SKM-1 (cell line): Measurements from ENCODE around the gene ERC2.
A peak's percentile ranks its signal among the peaks of the same experiment; 100 is the strongest.

ENCODE experiments used
- DNase-seq: peaks from one replicate; lab custom pipeline; 2025; ENCODE audit not compliant: unreplicated experiment; lab: John Stamatoyannopoulos, UW

Gene ERC2

GRCh38 chr3:55805169-55805568 lies 663.1 kb downstream of the ERC2 start:
- no peak for DNase-seq

DNA sequence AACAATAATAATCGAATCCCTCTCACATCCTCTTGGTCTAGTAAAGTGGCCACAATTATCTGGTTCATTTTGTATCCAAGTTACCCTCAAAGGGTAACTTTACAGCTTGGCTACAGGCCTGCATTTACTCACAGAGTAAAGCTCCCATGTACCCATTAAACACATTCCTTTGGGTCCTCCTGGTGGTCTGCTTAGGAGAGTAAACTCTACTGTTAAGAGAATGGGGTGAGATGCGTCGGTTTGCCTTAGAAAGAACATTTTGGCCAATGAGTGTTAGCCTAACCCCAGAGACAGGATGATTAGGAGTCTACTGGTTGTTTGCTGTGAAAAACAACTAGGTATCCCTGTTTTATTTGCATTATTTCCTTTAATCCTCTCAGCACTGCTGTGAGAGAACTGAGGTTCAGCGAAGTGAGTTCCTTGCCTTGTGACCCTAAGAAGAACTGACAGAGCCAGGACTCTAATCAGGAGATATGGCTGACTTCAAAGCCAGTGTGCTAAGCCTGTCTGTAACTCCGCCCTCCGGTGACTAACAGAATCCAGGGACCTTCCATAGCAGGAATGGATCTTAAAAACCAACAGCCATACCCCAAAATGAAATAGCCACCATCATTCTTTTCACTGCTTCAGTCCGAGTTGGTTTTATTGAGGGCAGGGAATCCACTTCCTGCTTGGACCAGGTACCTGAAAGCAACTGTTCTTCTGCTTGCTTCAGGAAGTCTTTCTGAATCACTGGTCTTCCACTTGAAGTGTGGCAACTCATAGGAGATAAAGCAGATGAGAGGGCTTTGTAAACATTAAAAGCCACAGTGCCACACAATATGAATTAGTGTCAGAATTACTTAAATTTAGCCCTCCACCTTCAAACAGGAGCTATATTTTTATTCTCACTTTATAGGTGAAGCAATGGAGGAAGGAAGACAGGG lies 663.8 kb downstream of the ERC2 start:
- no peak for DNase-seq

DNA sequence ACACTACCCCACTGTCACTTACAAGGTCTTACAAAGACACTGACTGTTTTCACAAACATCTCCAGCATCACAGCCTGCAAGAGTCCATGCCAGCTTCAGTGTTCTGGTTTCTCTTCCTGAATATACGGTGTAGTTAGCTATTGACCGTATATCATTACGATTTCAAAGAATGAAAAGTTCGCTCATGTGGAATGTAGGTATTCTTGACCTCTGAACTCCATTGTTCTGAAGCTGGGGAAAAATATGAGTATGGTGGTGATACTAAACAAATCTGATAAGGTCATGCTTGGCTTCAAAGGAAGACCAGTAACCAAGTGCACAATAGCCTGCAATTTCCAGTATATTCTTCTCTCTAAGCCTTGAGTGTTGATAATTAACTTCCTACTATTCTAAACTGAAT lies 665.5 kb downstream of the ERC2 start:
- no peak for DNase-seq

- no peak for DNase-seq
Observed at GRCh38 chr3:55801676-55802075, 666.6 kb downstream of the ERC2 start.

- no peak for DNase-seq
Observed at GRCh38 chr3:55801068-55801467, 667.2 kb downstream of the ERC2 start.

DNA sequence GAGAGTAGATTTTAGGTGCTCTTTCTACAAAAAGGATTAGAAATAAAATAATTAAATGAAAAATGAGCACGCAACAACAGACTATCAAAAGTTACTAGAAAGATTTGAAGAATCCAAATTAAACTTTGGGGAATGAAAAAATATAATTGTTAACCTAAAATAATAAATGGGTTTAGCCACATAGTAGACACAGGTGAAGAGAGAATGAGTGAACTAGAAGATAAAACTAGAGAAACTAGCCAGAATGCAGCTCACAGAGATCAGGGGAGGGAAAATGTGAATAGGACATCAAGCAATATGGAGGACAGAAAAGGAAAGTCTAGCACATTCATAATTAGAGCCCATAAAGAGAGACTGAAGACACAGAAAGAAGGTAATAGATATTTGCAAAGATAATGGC lies 670.5 kb downstream of the ERC2 start:
- DNase-seq: no peak

DNA sequence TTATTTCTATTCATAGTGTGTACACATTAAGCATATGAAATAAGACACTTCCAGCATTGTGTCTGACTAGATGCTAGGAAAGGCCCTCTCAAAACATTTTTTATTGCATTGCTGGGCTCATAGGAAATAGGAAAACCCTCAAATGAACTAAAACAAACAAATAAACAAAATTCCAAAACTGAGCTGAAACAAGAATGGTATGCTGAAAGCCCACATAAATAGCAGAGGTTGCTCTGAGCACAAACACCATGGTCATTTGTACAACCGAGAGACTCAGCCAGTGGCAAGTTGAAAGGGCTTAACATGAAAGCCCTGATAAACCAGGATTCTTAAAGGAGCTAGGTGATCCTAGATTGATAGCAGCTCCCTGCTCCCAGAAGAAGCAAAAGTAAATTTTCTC lies 671.2 kb downstream of the ERC2 start:
- DNase-seq: no peak

DNA sequence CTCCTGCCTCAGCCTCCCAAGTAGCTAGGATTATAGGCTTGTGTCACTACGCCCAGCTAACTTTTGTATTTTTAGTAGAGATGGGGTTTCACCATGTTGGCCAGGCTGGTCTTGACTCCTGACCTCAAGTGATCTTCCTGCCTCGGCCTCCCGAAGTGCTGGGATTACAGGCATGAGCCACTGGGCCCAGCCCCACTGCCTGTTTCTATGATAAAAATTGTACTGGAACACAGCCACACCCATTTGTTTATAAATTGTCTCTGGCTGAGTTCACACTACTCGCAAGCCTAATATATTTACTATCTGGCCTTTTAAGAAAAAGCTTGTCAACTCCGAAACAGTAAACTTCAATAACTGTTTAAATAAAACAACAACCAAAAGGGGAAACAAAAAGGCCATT lies 671.7 kb downstream of the ERC2 start:
- DNase-seq: no peak

- no peak for DNase-seq
Observed at GRCh38 chr3:55795746-55796145, 672.5 kb downstream of the ERC2 start.

DNA sequence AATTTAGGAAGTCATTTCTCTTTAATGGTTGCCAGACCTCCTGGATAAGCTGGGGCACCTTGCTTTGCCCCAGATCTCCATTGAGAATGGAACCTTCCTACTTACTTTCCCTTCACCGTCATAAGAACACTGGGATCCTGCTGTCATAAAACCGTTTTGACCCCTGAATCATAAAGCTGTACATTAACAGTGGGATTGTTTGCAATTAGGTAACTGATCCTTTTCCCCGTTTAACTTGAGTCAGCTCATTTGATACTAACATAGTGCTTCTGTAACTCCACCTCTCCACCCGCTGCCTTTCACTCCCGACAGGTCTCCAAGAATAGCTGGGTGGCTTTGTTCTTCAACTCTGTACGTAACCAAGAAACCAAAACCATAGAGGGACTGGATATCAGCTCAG lies 673.0 kb downstream of the ERC2 start:
- no peak for DNase-seq

GRCh38 chr3:55792742-55793141 lies 675.5 kb downstream of the ERC2 start:
- no peak for DNase-seq

DNA sequence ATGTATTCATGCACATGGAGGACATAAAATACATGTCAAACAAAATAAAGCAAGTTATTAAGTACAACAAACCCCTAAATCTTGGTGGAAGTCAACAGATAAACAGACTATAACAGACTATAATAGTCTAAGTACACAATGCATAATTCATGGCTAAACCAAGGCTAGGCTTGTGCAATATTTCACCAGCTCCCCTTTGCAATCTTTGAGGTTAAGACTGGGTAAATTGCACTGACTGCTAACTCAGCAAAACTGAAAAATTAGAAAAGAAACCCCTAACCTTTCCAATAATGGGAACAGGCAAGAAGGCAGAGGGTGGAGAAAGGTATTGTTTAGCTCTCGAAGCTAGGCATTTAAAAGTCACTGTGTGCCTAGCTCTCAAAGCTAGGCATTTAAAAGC lies 676.3 kb downstream of the ERC2 start:
- DNase-seq: peak; percentile 38

DNA sequence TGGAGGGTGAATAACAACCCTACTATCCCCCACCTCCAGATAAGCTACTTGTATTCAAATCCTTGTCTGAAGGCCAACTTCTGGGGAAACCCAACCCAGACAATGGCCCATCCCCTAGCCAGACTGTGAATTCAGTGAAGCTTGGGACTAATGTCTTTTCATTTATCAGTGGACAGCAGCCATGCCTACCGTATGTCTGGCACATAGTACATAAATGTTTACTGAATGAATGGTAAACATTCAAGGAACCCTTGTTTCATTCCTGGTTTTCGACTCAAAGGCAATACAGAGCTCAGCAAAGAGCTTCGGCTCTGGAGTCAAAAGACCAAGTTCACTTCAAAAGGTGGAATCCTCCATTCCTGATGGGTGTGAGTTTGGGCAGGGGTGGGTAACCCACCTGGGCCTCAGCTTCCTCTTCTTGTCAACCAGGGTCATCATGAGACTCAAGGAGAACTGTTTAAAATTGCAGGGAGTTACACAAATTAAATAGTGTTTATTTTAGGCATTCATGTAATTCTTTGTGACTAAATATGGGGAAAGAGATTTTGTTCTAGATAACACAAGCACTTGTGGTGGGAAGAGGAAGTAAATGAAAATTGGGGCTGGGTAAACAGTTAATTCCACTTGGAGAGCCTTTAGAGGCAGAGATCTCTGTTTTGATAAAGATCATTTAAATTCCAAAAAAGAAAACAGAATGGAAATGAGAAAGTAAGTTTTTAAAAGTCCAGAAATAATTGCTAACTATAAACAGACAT lies 677.5 kb downstream of the ERC2 start:
- DNase-seq: peak; percentile 39

- DNase-seq: no peak
Observed at GRCh38 chr3:55789516-55789915, 678.8 kb downstream of the ERC2 start.

DNA sequence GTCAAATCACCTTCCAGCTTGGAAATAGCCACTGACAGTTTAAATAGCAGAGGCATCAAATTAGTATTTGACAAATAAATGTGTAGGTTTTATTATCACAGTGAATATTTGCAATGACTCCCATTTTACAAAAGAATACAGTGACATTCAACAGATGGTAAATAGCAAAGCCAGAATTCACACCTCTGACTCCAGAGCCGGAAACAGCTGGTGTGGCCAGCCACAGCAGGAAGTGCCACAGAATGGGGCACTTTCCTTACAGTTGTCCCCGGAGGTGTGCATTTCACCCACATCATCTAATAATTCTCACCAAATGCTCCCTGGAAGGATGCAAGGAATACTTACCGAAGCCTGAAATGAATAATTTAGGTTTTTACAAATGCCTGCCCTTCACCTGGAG lies 685.5 kb downstream of the ERC2 start:
- DNase-seq: no peak

- no peak for DNase-seq
Observed at GRCh38 chr3:55782351-55782750, 685.9 kb downstream of the ERC2 start.

- no peak for DNase-seq
Observed at GRCh38 chr3:55780913-55781312, 687.4 kb downstream of the ERC2 start.

GRCh38 chr3:55779543-55779942 lies 688.7 kb downstream of the ERC2 start:
- DNase-seq: no peak

DNA sequence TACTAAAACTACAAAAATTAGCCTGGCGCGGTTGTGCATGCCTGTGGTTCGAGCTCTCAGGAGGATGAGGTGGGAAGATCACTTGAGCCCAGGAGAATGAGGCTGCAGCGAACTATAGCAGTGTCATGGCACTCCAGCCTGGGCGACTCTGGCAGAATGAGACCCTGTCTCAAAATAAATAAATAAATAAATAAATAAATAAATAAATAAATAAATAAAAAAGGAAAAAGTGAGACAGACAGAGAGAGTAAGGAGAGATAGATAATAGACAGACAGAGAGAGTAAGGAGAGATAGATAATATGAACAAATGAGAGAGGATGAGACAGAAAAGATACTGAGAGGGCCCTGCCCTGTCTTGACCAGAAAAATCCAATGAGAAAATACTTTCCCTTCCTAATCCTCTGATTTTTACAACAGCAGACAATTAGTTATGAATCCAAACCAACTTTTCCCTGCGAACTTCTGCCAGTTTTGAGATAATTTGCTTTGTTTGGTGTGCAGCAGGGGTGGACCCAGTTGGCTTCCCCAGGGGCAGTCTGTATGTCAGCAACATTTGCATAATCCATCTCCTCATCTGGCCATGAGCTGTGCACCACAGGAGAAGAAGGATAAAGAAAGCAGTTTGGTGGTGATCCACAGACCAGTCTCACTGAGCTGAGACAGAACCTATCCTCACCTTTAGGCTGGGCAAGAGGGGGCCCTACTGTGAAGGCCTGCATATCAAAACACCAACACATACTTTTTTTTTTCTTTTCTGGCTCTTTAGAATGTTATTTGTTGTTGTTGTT lies 692.7 kb downstream of the ERC2 start:
- DNase-seq: no peak

DNA sequence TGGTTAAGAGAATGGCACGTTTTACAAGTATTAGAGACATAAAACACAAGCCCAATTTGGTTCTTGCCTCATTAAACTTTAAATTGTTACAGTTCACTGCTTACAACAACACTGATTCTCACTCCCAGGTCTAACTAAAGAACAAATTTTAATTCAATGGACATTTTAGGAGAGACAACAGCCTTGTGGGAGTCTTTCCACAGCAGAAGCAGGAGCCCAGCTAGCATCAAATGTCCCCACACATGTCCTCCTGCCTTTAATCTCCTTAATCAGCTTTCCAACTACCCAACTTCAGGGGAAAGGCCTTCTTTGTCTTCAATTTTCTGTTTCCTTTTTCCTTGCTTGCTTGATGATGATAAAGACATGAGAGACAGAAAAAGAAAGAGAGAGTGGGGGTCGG lies 693.4 kb downstream of the ERC2 start:
- no peak for DNase-seq

DNA sequence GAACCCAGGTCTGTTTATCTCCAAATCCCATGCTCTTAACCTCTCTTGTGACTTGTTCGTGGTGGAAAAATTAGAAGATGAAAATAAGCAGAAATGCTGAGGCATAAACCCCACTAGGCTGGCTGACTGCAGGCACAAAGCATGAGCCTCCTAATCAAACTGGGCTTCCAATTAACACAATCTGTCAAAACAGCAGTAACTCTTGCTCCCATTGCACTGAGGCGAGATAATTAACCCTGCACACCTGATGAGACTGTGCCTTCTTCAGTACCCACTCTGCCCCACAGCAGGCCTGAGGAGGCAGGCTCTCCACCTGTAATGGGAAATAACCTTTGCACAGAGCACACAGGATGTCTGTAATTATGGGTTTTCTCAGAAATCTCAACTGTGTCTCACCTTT lies 696.8 kb downstream of the ERC2 start:
- DNase-seq: no peak

- DNase-seq: no peak
Observed at GRCh38 chr3:55770077-55770476, 698.2 kb downstream of the ERC2 start.
